ENCODE data around the gene C18orf32. TPM values are rescaled to one million over a fixed set of nuclear protein-coding genes. Genes with fewer than 3 reads are reported as not detected.
"Not testable (repeated sequence)": the region's sequence is repeated elsewhere in the genome, so short reads cannot be mapped to it uniquely, and the experiment has no call there.

C18orf32 gene
- total and polyA plus RNA-seq, 2 donors (not counting 1 experiment from before 2014, with no cell fraction given) = 11.9 to 39.1 TPM

- no peak for DNase-seq (ENCODE audit: low read depth in 2 of 2)
- H3K79me2 ChIP-seq (ENCODE audit: control insufficient read depth, insufficient read depth, low read length) = no peaks in the 10 kb centered on the region
- no peaks in the 10 kb centered on the region for H4K20me1 ChIP-seq (ENCODE audit: control insufficient read depth, extremely low read depth, insufficient read depth, low read length)
- H3K27me3 ChIP-seq (ENCODE audit: control insufficient read depth, insufficient read depth, low read length) = no peaks in the 10 kb centered on the region
- no peaks in the 10 kb centered on the region for H3K9me3 ChIP-seq (ENCODE audit: control insufficient read depth, insufficient read depth, low read depth, low read length)
- H3K9ac ChIP-seq (ENCODE audit: insufficient read depth, low read length) = no peak overlapping the region
- H3K4me3 ChIP-seq (replicated peaks in 1 of 4; ENCODE audit: control extremely low read depth in 1 of 4, insufficient read depth in 1 of 4, low read depth in 3 of 4, low read length in 4 of 4) = no peak overlapping the region
- no peak overlapping the region for H3K27ac ChIP-seq (ENCODE audit: insufficient read depth, low read length)
- no peak overlapping the region for H2AFZ ChIP-seq (ENCODE audit: low read length)
- no peak overlapping the region for H3K4me2 ChIP-seq (ENCODE audit: extremely low read depth, insufficient read depth, low read length)
- TF ChIP-seq CTCF (conservative IDR thresholded peaks at IDR 0.05 in 1 of 2, IDR thresholded peaks at IDR 0.05 in 1 of 2; ENCODE audit: low read depth in 1 of 2, low read length in 2 of 2) (no peak), EZH2 (IDR thresholded peaks at IDR 0.05; ENCODE audit: low read length, missing control alignments) (no peak)
- no peaks in the 10 kb centered on the region for H3K36me3 ChIP-seq (ENCODE audit: control insufficient read depth, insufficient read depth, low read length)
- H3K4me1 ChIP-seq (ENCODE audit: control insufficient read depth, extremely low read depth, insufficient read depth, low read length) = no peaks in the 10 kb centered on the region
Observed at GRCh38 chr18:49514577-49514976, 27.5 kb upstream of the C18orf32 start.

GRCh38 chr18:49512876-49513275 is 25.8 kb upstream of the C18orf32 start:
- H3K4me3 ChIP-seq (replicated peaks in 1 of 4; ENCODE audit: control extremely low read depth in 1 of 4, insufficient read depth in 1 of 4, low read depth in 3 of 4, low read length in 4 of 4); H3K9ac ChIP-seq (ENCODE audit: insufficient read depth, low read length); H3K9me3 ChIP-seq (ENCODE audit: control insufficient read depth, insufficient read depth, low read depth, low read length); H4K20me1 ChIP-seq (ENCODE audit: control insufficient read depth, extremely low read depth, insufficient read depth, low read length); DNase-seq (ENCODE audit: low read depth in 2 of 2); H3K4me2 ChIP-seq (ENCODE audit: extremely low read depth, insufficient read depth, low read length); H3K36me3 ChIP-seq (ENCODE audit: control insufficient read depth, insufficient read depth, low read length); H3K79me2 ChIP-seq (ENCODE audit: control insufficient read depth, insufficient read depth, low read length); H3K27ac ChIP-seq (ENCODE audit: insufficient read depth, low read length); H2AFZ ChIP-seq (ENCODE audit: low read length); H3K4me1 ChIP-seq (ENCODE audit: control insufficient read depth, extremely low read depth, insufficient read depth, low read length); H3K27me3 ChIP-seq (ENCODE audit: control insufficient read depth, insufficient read depth, low read length): not testable (repeated sequence)

DNA sequence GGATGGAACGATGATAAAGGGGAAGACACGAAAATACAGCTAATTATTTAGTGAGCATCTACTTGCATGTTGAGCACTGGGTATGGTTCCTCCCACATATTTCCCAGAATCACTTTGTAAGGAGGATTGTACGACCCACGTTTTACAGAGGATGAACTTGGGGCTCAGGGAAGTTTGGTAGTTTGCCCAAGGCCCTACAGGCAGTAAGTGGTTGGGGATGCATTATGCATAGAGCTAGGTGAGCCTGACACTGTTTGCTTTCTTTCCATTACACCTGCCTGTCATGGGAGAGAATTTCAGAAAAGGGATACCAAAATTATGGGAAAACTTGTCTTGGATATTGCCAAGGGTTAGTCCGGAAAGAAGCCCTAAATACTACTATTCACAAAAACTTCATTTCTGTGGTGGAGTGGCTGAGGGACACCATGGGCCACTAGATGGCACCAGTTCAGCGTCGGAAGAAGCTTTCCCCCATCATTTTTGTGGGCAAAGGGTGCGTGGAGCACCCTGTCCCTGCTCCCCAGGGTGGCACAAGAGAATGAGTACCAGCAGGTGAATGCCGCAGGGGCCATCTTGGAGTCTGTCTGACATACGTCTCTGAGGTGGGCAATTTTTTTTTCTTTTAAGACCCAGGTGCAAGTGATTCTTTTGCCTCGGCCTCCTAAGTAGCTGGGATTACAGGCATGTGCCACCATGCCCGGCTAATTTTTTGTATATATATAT is 23.5 kb upstream of the C18orf32 start:
- H3K9me3 ChIP-seq (ENCODE audit: control insufficient read depth, insufficient read depth, low read depth, low read length) = no peaks in the 10 kb centered on the region
- no peaks in the 10 kb centered on the region for H3K79me2 ChIP-seq (ENCODE audit: control insufficient read depth, insufficient read depth, low read length)
- H3K4me2 ChIP-seq (ENCODE audit: extremely low read depth, insufficient read depth, low read length) = no peak overlapping the region
- no peaks in the 10 kb centered on the region for H4K20me1 ChIP-seq (ENCODE audit: control insufficient read depth, extremely low read depth, insufficient read depth, low read length)
- H2AFZ ChIP-seq (ENCODE audit: low read length) = no peak overlapping the region
- no peak overlapping the region for H3K27ac ChIP-seq (ENCODE audit: insufficient read depth, low read length)
- peak; percentile 33 to 64 for DNase-seq (ENCODE audit: low read depth in 2 of 2)
- H3K27me3 ChIP-seq (ENCODE audit: control insufficient read depth, insufficient read depth, low read length) = no peaks in the 10 kb centered on the region
- TF ChIP-seq CTCF (conservative IDR thresholded peaks at IDR 0.05 in 1 of 2, IDR thresholded peaks at IDR 0.05 in 1 of 2; ENCODE audit: low read depth in 1 of 2, low read length in 2 of 2) = peak; percentile 85 to 89
- no peak for TF ChIP-seq EZH2 (IDR thresholded peaks at IDR 0.05; ENCODE audit: low read length, missing control alignments)
- H3K4me3 ChIP-seq (replicated peaks in 1 of 4; ENCODE audit: control extremely low read depth in 1 of 4, insufficient read depth in 1 of 4, low read depth in 3 of 4, low read length in 4 of 4) = no peak overlapping the region
- no peaks in the 10 kb centered on the region for H3K4me1 ChIP-seq (ENCODE audit: control insufficient read depth, extremely low read depth, insufficient read depth, low read length)
- H3K36me3 ChIP-seq (ENCODE audit: control insufficient read depth, insufficient read depth, low read length) = no peaks in the 10 kb centered on the region
- H3K9ac ChIP-seq (ENCODE audit: insufficient read depth, low read length) = no peak overlapping the region

- not testable (repeated sequence) for H3K4me3 ChIP-seq (replicated peaks in 1 of 4; ENCODE audit: control extremely low read depth in 1 of 4, insufficient read depth in 1 of 4, low read depth in 3 of 4, low read length in 4 of 4); H3K36me3 ChIP-seq (ENCODE audit: control insufficient read depth, insufficient read depth, low read length); H3K79me2 ChIP-seq (ENCODE audit: control insufficient read depth, insufficient read depth, low read length)
Observed at GRCh38 chr18:49506438-49506837, 19.4 kb upstream of the C18orf32 start.

More at GRCh38 chr18:49506438-49506837, 19.4 kb upstream of the C18orf32 start:
- not testable (repeated sequence) for H3K9me3 ChIP-seq (ENCODE audit: control insufficient read depth, insufficient read depth, low read depth, low read length); H3K27ac ChIP-seq (ENCODE audit: insufficient read depth, low read length); H3K27me3 ChIP-seq (ENCODE audit: control insufficient read depth, insufficient read depth, low read length); H3K4me1 ChIP-seq (ENCODE audit: control insufficient read depth, extremely low read depth, insufficient read depth, low read length); H3K9ac ChIP-seq (ENCODE audit: insufficient read depth, low read length); H3K4me2 ChIP-seq (ENCODE audit: extremely low read depth, insufficient read depth, low read length); DNase-seq (ENCODE audit: low read depth in 2 of 2); H2AFZ ChIP-seq (ENCODE audit: low read length); H4K20me1 ChIP-seq (ENCODE audit: control insufficient read depth, extremely low read depth, insufficient read depth, low read length)
